ENCODE measurements around the gene PEF1.

The PEF1 gene

DNA sequence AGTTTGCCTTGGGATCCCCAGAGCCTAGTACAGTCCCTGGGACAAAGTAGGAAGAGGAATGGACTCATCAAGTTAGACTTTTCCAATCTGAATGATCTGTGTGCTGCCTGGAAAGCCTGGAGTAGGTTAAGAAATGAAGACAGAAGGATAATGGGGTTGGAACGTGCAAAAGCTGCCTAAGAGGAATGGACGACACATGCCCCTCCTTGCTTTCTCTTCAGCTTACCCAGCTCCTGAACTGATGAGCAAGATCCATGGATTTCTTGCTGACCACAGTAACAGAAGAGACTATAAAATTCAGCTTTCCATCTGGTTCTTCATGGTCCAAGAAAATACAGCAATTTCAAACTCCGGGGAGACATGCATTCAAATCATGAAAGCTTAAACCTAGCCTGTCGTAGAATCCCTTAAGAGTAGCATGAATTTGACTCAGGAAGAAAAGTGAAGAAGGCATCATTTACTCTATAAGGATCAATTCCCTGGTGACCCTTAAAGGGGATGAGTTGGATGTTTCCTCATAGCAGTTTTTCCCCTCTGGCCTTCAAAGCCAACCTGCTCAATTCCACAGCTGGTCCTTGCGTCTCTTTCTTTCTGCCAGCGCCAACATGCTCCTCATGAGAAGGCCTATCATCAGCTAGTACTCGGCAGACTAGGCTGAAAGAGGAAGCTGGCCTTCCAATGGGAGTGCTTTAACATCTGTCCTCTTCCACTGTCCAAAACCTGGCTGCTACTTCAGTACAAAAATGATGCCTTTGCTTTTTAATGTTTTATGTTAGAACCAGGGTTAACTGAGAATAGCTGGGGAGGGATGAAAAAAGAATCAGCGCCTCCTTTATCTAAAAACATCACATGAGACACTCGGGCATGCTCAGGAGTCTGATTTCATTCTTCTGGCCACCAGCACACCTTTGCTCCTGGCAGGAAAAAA, 5.7 kb upstream of the PEF1 start:
- Histone ChIP-seq H3K27me3 (replicated peaks; ENCODE audit: insufficient read depth, low read length) (peaks cover 19% of the 10 kb centered on the region; the same call in 1 of the 2 replicates), H3K27ac (ENCODE audit: low read length) (no peak overlapping the region), H3F3A (ENCODE audit: insufficient read depth, low read length) (no peaks in the 10 kb centered on the region), H3K79me2 (ENCODE audit: low read length) (no peaks in the 10 kb centered on the region), H3K4me3 (ENCODE audit: low read length) (no peak overlapping the region), H3K4me2 (ENCODE audit: low read depth, low read length) (no peak overlapping the region), H3K4me1 (ENCODE audit: low read length) (peaks cover 4% of the 10 kb centered on the region; the same call in 1 of the 2 replicates), H3K9ac (ENCODE audit: low read length) (no peak overlapping the region), H4K20me1 (ENCODE audit: insufficient read depth, low read length) (no peaks in the 10 kb centered on the region), H3K9me3 (replicated peaks; ENCODE audit: insufficient read depth, low read length) (no peaks in the 10 kb centered on the region), H3K36me3 (replicated peaks; ENCODE audit: insufficient read depth, low read length) (no peaks in the 10 kb centered on the region), H3K9me2 (replicated peaks; ENCODE audit: insufficient read depth, low read length) (no peaks in the 10 kb centered on the region), H2AFZ (ENCODE audit: low read length) (no peak overlapping the region)
- no peak for DNase-seq
- no peak for TF ChIP-seq EZH2phosphoT487 (IDR thresholded peaks at IDR 0.05; ENCODE audit: low read length)
- TF ChIP-seq, protein P1, sequence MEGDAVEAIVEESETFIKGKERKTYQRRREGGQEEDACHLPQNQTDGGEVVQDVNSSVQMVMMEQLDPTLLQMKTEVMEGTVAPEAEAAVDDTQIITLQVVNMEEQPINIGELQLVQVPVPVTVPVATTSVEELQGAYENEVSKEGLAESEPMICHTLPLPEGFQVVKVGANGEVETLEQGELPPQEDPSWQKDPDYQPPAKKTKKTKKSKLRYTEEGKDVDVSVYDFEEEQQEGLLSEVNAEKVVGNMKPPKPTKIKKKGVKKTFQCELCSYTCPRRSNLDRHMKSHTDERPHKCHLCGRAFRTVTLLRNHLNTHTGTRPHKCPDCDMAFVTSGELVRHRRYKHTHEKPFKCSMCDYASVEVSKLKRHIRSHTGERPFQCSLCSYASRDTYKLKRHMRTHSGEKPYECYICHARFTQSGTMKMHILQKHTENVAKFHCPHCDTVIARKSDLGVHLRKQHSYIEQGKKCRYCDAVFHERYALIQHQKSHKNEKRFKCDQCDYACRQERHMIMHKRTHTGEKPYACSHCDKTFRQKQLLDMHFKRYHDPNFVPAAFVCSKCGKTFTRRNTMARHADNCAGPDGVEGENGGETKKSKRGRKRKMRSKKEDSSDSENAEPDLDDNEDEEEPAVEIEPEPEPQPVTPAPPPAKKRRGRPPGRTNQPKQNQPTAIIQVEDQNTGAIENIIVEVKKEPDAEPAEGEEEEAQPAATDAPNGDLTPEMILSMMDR (IDR thresholded peaks at IDR 0.05; ENCODE audit: low read length) = no peak
- no peak for TF ChIP-seq EZH2 (optimal IDR thresholded peaks at IDR 0.05; ENCODE audit: low read depth, low read length)

DNA sequence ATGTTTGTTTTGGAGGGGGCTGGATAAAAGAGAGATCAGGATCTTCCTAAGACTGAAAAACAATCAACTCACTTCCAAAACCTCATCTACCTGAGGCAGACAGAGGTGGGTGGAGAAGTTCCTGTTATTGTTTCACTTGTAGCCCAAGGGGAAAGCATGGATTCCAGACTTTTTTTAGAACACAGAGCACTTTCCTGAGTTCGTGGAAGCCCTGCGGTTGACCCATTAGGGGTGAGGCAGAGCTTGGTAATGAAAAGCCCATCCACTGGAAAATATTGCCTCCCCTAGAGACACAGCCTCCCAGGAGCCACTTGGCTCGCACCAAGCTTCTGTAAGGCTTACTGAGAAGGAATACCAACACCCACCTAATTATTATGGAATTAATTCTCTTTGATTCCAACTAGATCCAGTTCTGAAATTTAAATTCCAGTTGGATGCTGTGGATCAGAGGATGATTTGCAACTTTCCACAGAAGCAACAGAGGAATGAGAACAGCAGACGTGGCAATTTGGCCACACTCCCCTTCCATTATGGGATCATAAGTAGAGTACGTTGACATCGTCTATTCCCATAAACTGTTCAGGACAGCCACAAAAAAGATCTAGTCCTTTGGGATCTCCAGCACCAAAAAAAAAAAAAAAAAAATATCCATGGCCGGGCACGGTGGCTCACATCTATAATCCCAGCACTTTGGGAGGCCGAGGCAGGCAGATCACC, 4.1 kb upstream of the PEF1 start:
- no peak overlapping the region for H3K4me2 ChIP-seq (ENCODE audit: low read depth, low read length)
- H3K27me3 ChIP-seq (replicated peaks; ENCODE audit: insufficient read depth, low read length) = peaks cover 17% of the 10 kb centered on the region; the same call in 1 of the 2 replicates
- no peaks in the 10 kb centered on the region for H3F3A ChIP-seq (ENCODE audit: insufficient read depth, low read length)
- no peak for DNase-seq
- no peaks in the 10 kb centered on the region for H3K36me3 ChIP-seq (replicated peaks; ENCODE audit: insufficient read depth, low read length)
- H3K9me3 ChIP-seq (replicated peaks; ENCODE audit: insufficient read depth, low read length) = no peaks in the 10 kb centered on the region
- no peak overlapping the region for H3K9ac ChIP-seq (ENCODE audit: low read length)
- H3K27ac ChIP-seq (ENCODE audit: low read length) = no peak overlapping the region
- H3K4me1 ChIP-seq (ENCODE audit: low read length) = peaks cover 4% of the 10 kb centered on the region
- TF ChIP-seq EZH2 (optimal IDR thresholded peaks at IDR 0.05; ENCODE audit: low read depth, low read length) = no peak
- no peak for TF ChIP-seq EZH2phosphoT487 (IDR thresholded peaks at IDR 0.05; ENCODE audit: low read length)
- TF ChIP-seq, protein P1 (IDR thresholded peaks at IDR 0.05; ENCODE audit: low read length) = no peak
- peaks cover 8% of the 10 kb centered on the region for H3K79me2 ChIP-seq (ENCODE audit: low read length)
- H3K4me3 ChIP-seq (ENCODE audit: low read length) = no peak overlapping the region
- no peak overlapping the region for H2AFZ ChIP-seq (ENCODE audit: low read length)
- H4K20me1 ChIP-seq (ENCODE audit: insufficient read depth, low read length) = no peaks in the 10 kb centered on the region
- no peaks in the 10 kb centered on the region for H3K9me2 ChIP-seq (replicated peaks; ENCODE audit: insufficient read depth, low read length)

DNA sequence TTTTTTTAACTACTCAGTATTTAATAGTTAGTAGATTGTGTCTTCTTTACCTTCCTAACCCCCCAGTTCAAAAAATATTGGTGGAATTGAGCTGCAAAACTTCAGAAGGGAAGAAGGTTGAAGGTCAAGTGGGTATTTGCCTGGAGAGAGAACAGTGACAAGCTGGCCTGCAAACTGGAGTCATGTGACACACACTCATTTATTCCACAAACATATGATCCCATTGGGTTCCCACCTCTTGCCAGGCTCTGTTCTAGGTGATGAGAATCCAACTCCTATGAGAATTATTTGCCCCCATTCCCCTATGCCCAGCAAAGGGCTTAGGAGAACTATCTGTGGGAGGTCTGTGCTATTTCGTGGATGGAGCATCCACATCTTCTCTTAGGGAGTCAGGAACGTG, 3.5 kb upstream of the PEF1 start:
- Histone ChIP-seq H3K9me2 (replicated peaks; ENCODE audit: insufficient read depth, low read length) (no peaks in the 10 kb centered on the region), H3K4me2 (ENCODE audit: low read depth, low read length) (no peak overlapping the region)

More for the DNA sequence above, 3.5 kb upstream of the PEF1 start:
- H3K4me3 ChIP-seq (ENCODE audit: low read length) = no peak overlapping the region
- H3K27ac ChIP-seq (ENCODE audit: low read length) = no peak overlapping the region
- TF ChIP-seq, protein P1 (IDR thresholded peaks at IDR 0.05; ENCODE audit: low read length) = no peak
- TF ChIP-seq EZH2phosphoT487 (IDR thresholded peaks at IDR 0.05; ENCODE audit: low read length) (no peak), EZH2 (optimal IDR thresholded peaks at IDR 0.05; ENCODE audit: low read depth, low read length) (no peak)
- no peak overlapping the region for H3K9ac ChIP-seq (ENCODE audit: low read length)
- peaks cover 7% of the 10 kb centered on the region for H3K4me1 ChIP-seq (ENCODE audit: low read length)
- no peaks in the 10 kb centered on the region for H3K36me3 ChIP-seq (replicated peaks; ENCODE audit: insufficient read depth, low read length)
- H2AFZ ChIP-seq (ENCODE audit: low read length) = no peak overlapping the region
- no peaks in the 10 kb centered on the region for H4K20me1 ChIP-seq (ENCODE audit: insufficient read depth, low read length)
- peaks cover 14% of the 10 kb centered on the region for H3K79me2 ChIP-seq (ENCODE audit: low read length)
- H3K9me3 ChIP-seq (replicated peaks; ENCODE audit: insufficient read depth, low read length) = no peaks in the 10 kb centered on the region
- no peaks in the 10 kb centered on the region for H3F3A ChIP-seq (ENCODE audit: insufficient read depth, low read length)
- peaks cover 15% of the 10 kb centered on the region; the same call in 1 of the 2 replicates for H3K27me3 ChIP-seq (replicated peaks; ENCODE audit: insufficient read depth, low read length)
- DNase-seq = no peak
